H9 (cell line): ENCODE data around the gene DEAF1. TPM values are rescaled to one million over a fixed set of nuclear protein-coding genes. Genes with fewer than 3 reads are reported as not detected.

ENCODE experiments used
- DNase-seq: peaks from one replicate; pipeline ENCODE4 v3.0.0-alpha.2; 2017
- H2AFZ ChIP-seq: one replicate; pipeline ENCODE4 v1.6.1; 2013; ENCODE audit warnings: mild to moderate bottlenecking, low read length, control low read depth, moderate library complexity
- H2AK5ac ChIP-seq: 2 replicates; pipeline ENCODE4 v1.6.1; 2013; ENCODE audit warnings: low read length, control low read depth, mixed read lengths; ENCODE audit not compliant: insufficient read length
- H2BK120ac ChIP-seq: one replicate; pipeline ENCODE4 v1.6.1; 2013; ENCODE audit warnings: low read depth, mild to moderate bottlenecking, low read length, control low read depth, inconsistent platforms; ENCODE audit not compliant: poor library complexity, severe bottlenecking
- H2BK12ac ChIP-seq: 2 replicates; pipeline ENCODE4 v1.6.1; 2013; ENCODE audit warnings: low read length, control low read depth, mixed read lengths, low read depth; ENCODE audit not compliant: insufficient read length
- H2BK15ac ChIP-seq: 2 replicates; pipeline ENCODE4 v1.6.1; 2013; ENCODE audit warnings: low read depth, low read length, control low read depth
- H2BK20ac ChIP-seq: one replicate; pipeline ENCODE4 v1.6.1; 2013; ENCODE audit warnings: low read depth, mild to moderate bottlenecking, low read length, control low read depth, inconsistent platforms; ENCODE audit not compliant: poor library complexity, severe bottlenecking
- H2BK5ac ChIP-seq: 2 replicates; pipeline ENCODE4 v1.6.1; 2013; ENCODE audit warnings: low read length, control low read depth, mixed read lengths; ENCODE audit not compliant: insufficient read length
- H3K14ac ChIP-seq: 2 replicates; pipeline ENCODE4 v1.6.1; 2013; ENCODE audit warnings: low read length, control low read depth; ENCODE audit not compliant: insufficient read depth
- H3K18ac ChIP-seq: 2 replicates; pipeline ENCODE4 v1.6.1; 2013; ENCODE audit warnings: low read depth, mild to moderate bottlenecking, mixed read lengths, low read length, control low read depth; ENCODE audit not compliant: insufficient read length
- H3K23ac ChIP-seq: 2 replicates; pipeline ENCODE4 v1.6.1; 2013; ENCODE audit warnings: low read length, control low read depth, mixed read lengths, low read depth; ENCODE audit not compliant: insufficient read length
- H3K23me2 ChIP-seq: 2 replicates; pipeline ENCODE4 v1.6.1; 2013; ENCODE audit warnings: low read depth, mild to moderate bottlenecking, mixed read lengths, low read length, control low read depth; ENCODE audit not compliant: insufficient read length, poor library complexity, severe bottlenecking
- H3K27ac ChIP-seq: 2 replicates; pipeline ENCODE4 v1.5.1; 2013; ENCODE audit warnings: low read length, control low read depth, mixed read lengths, low read depth; ENCODE audit not compliant: insufficient read length
- H3K27me3 ChIP-seq: 2 replicates; pipeline ENCODE4 v1.6.1; 2013; ENCODE audit warnings: low read length, control low read depth, inconsistent platforms; ENCODE audit not compliant: insufficient read depth
- H3K4ac ChIP-seq: 2 replicates; pipeline ENCODE4 v1.6.1; 2013; ENCODE audit warnings: low read depth, mild to moderate bottlenecking, control low read depth, inconsistent platforms, low read length, moderate library complexity
- H3K4me1 ChIP-seq: 2 replicates; pipeline ENCODE4 v1.6.1; 2013; ENCODE audit warnings: low read length, control low read depth, inconsistent platforms; ENCODE audit not compliant: insufficient read depth
- H3K4me2 ChIP-seq: 2 replicates; pipeline ENCODE4 v1.6.1; 2013; ENCODE audit warnings: low read length, control low read depth, mixed read lengths; ENCODE audit not compliant: insufficient read length, insufficient read depth
- H3K56ac ChIP-seq: 2 replicates; pipeline ENCODE4 v1.6.1; 2013; ENCODE audit warnings: low read depth, mild to moderate bottlenecking, mixed read lengths, low read length, control low read depth; ENCODE audit not compliant: insufficient read length
- H3K79me1 ChIP-seq: 2 replicates; pipeline ENCODE4 v1.6.1; 2013; ENCODE audit warnings: low read depth, mild to moderate bottlenecking, moderate library complexity, low read length, control low read depth, inconsistent platforms; ENCODE audit not compliant: insufficient read depth, poor library complexity, severe bottlenecking
- H3K79me2 ChIP-seq: 2 replicates; pipeline ENCODE4 v1.6.1; 2013; ENCODE audit warnings: low read length, control low read depth, inconsistent platforms; ENCODE audit not compliant: insufficient read depth
- H3K9ac ChIP-seq: 2 replicates; pipeline ENCODE4 v1.6.1; 2013; ENCODE audit warnings: low read length, control low read depth, mixed read lengths; ENCODE audit not compliant: insufficient read length; ENCODE audit errors: extremely low read depth
- H3K9me3 ChIP-seq: one replicate; pipeline ENCODE4 v1.6.1; 2013; ENCODE audit warnings: low read depth, low read length, inconsistent platforms; ENCODE audit not compliant: control insufficient read depth
- H3T11ph ChIP-seq: one replicate; pipeline ENCODE4 v1.6.1; 2013; ENCODE audit warnings: mild to moderate bottlenecking, low read length, control low read depth, inconsistent platforms
- H4K20me1 ChIP-seq: one replicate; pipeline ENCODE4 v1.6.1; 2013; ENCODE audit not compliant: control insufficient read depth, insufficient read length, insufficient read depth
- H4K5ac ChIP-seq: 2 replicates; pipeline ENCODE4 v1.6.1; 2013; ENCODE audit warnings: low read depth, mild to moderate bottlenecking, mixed read lengths, low read length, control low read depth; ENCODE audit not compliant: insufficient read length
- H4K8ac ChIP-seq: replicated peaks from 2 replicates; pipeline ENCODE4 v1.6.1; 2013; ENCODE audit warnings: low read length, control low read depth, mixed read lengths, low read depth; ENCODE audit not compliant: insufficient read length
- H4K91ac ChIP-seq: 2 replicates; pipeline ENCODE4 v1.6.1; 2013; ENCODE audit warnings: low read depth, mild to moderate bottlenecking, moderate library complexity, mixed read lengths, low read length, control low read depth; ENCODE audit not compliant: insufficient read length
- H3K27ac Mint-ChIP-seq, 3 experiments: 2 replicates in 2 of 3; 3 replicates in 1 of 3; pipeline ENCODE4 v1.8.0; 2020 to 2021; ENCODE audit warnings: mixed read lengths in 3 of 3, mild to moderate bottlenecking in 1 of 3, moderate library complexity in 1 of 3
- H3K27me3 Mint-ChIP-seq: 2 replicates; pipeline ENCODE4 v1.8.0; 2021; ENCODE audit warnings: low read depth, mild to moderate bottlenecking, moderate library complexity, mixed read lengths
- H3K36me3 Mint-ChIP-seq, 3 experiments: 2 replicates in 2 of 3; 3 replicates in 1 of 3; pipeline ENCODE4 v1.8.0; 2020 to 2021; ENCODE audit warnings: low read depth in 3 of 3, mixed read lengths in 3 of 3; ENCODE audit not compliant: insufficient read depth in 1 of 3
- H3K4me1 Mint-ChIP-seq, 2 experiments: 2 replicates each; pipeline ENCODE4 v1.8.0; 2020; ENCODE audit warnings: mixed read lengths in 2 of 2
- H3K4me3 Mint-ChIP-seq, 2 experiments: 2 replicates in 1 of 2; 3 replicates in 1 of 2; pipeline ENCODE4 v1.8.0; 2020 to 2021; ENCODE audit warnings: mild to moderate bottlenecking in 2 of 2, mixed read lengths in 2 of 2, moderate library complexity in 1 of 2
- H3K9me3 Mint-ChIP-seq, 2 experiments: 2 replicates in 1 of 2; 3 replicates in 1 of 2; pipeline ENCODE4 v1.8.0; 2020; ENCODE audit warnings: mild to moderate bottlenecking in 2 of 2, mixed read lengths in 2 of 2, moderate library complexity in 1 of 2
- WGBS: extraction: QIAGEN DNeasy Blood & Tissue Kit; methylation state at CpG from one replicate; pipeline ENCODE4 v1.1.7; 2013; ENCODE audit warnings: missing lambda C conversion rate, low lambda C conversion rate, mixed read lengths; ENCODE audit not compliant: insufficient read length; ENCODE audit errors: extremely low coverage; 5-methylcytosine and 5-hydroxymethylcytosine counted together
- total RNA-seq: library from RNA; stranded (reverse); gene quantifications from 2 replicates; pipeline ENCODE4 v1.2.1, GENCODE V29; 2021
- TF ChIP-seq, protein P1 (sequence below): fragments of 200-600 bp; sonication (generic); conservative IDR thresholded peaks from 3 replicates; pipeline ENCODE4 v1.8.0; 2021; ENCODE audit warnings: antibody characterized with exemption, mild to moderate bottlenecking

Gene DEAF1
- total RNA-seq, 1 experiment from 2014 or later: 67.3 TPM

- H4K8ac ChIP-seq: no peak overlapping the region
- H4K5ac ChIP-seq: no peak overlapping the region
- no CpG with 5 or more reads among the region's 31 CpGs for WGBS
- H3K4me3 Mint-ChIP-seq: no peak overlapping the region
- no peak overlapping the region for H3K9ac ChIP-seq
- H3K79me2 ChIP-seq: no peaks in the 10 kb centered on the region
- peaks cover 3% of the 10 kb centered on the region; the same call in 1 of the 2 replicates for H3K27me3 Mint-ChIP-seq
- peak; percentile 89 for DNase-seq
- TF ChIP-seq, protein P1, sequence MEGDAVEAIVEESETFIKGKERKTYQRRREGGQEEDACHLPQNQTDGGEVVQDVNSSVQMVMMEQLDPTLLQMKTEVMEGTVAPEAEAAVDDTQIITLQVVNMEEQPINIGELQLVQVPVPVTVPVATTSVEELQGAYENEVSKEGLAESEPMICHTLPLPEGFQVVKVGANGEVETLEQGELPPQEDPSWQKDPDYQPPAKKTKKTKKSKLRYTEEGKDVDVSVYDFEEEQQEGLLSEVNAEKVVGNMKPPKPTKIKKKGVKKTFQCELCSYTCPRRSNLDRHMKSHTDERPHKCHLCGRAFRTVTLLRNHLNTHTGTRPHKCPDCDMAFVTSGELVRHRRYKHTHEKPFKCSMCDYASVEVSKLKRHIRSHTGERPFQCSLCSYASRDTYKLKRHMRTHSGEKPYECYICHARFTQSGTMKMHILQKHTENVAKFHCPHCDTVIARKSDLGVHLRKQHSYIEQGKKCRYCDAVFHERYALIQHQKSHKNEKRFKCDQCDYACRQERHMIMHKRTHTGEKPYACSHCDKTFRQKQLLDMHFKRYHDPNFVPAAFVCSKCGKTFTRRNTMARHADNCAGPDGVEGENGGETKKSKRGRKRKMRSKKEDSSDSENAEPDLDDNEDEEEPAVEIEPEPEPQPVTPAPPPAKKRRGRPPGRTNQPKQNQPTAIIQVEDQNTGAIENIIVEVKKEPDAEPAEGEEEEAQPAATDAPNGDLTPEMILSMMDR: peak; percentile 100
- H3K14ac ChIP-seq: no peak overlapping the region; the same call in 1 of the 2 replicates
- H3K27ac Mint-ChIP-seq: no peak overlapping the region
- no peak overlapping the region for H2BK12ac ChIP-seq
- peaks cover 7% of the 10 kb centered on the region for H3K23me2 ChIP-seq
- H3K9me3 Mint-ChIP-seq: no peaks in the 10 kb centered on the region
- H3K56ac ChIP-seq: no peak overlapping the region
- no peaks in the 10 kb centered on the region for H3K27me3 ChIP-seq
- no peak overlapping the region for H2BK120ac ChIP-seq
- no peak overlapping the region for H3K4ac ChIP-seq
- no peaks in the 10 kb centered on the region for H3K4me1 ChIP-seq
- no peak overlapping the region for H3K23ac ChIP-seq
- H2AFZ ChIP-seq: no peak overlapping the region
- no peak overlapping the region for H3K4me2 ChIP-seq
- no peak overlapping the region for H3T11ph ChIP-seq
- H4K20me1 ChIP-seq: no peaks in the 10 kb centered on the region
- H2BK15ac ChIP-seq: no peak overlapping the region
- no peak overlapping the region for H2BK5ac ChIP-seq
- H3K79me1 ChIP-seq: no peaks in the 10 kb centered on the region
- no peak overlapping the region for H4K91ac ChIP-seq
- H3K18ac ChIP-seq: no peak overlapping the region
- H2AK5ac ChIP-seq: no peak overlapping the region
- H3K36me3 Mint-ChIP-seq: peaks cover 0 to 6% (median 0%) of the 10 kb centered on the region in 3 experiments; a peak in 2 of 7 replicates
- H2BK20ac ChIP-seq: no peak overlapping the region
- H3K9me3 ChIP-seq: no peaks in the 10 kb centered on the region
- H3K4me1 Mint-ChIP-seq: peaks cover 5 to 18% of the 10 kb centered on the region in 2 experiments; a peak in 3 of 4 replicates
- no peak overlapping the region for H3K27ac ChIP-seq
These were observed 33.1 kb upstream of the DEAF1 start for GRCh38 chr11:727859-728748.
